HFFc6 (cell line): ENCODE data around the gene GRAMD1B. TPM values are rescaled to one million over a fixed set of nuclear protein-coding genes. Genes with fewer than 3 reads are reported as not detected.

ENCODE experiments used
- DNase-seq: peaks from one replicate; pipeline ENCODE4 v3.0.0-alpha.2; 2018
- H3K27ac Mint-ChIP-seq: 2 replicates; pipeline ENCODE4 v1.8.0; 2020; ENCODE audit warnings: mild to moderate bottlenecking, mixed read lengths
- H3K27me3 Mint-ChIP-seq: 2 replicates; pipeline ENCODE4 v1.8.0; 2021; ENCODE audit warnings: mild to moderate bottlenecking, moderate library complexity, mixed read lengths; ENCODE audit not compliant: insufficient read depth
- H3K36me3 Mint-ChIP-seq: 2 replicates; pipeline ENCODE4 v1.8.0; 2021; ENCODE audit warnings: low read depth, mixed read lengths
- H3K4me1 Mint-ChIP-seq: 2 replicates; pipeline ENCODE4 v1.8.0; 2020; ENCODE audit warnings: low read depth, mixed read lengths
- H3K4me3 Mint-ChIP-seq: 2 replicates; pipeline ENCODE4 v1.8.0; 2020; ENCODE audit warnings: mild to moderate bottlenecking, moderate library complexity, mixed read lengths
- H3K9me3 Mint-ChIP-seq: 2 replicates; pipeline ENCODE4 v1.8.0; 2020; ENCODE audit warnings: mild to moderate bottlenecking, mixed read lengths
- total RNA-seq, 6 experiments: library from RNA; stranded (reverse); fragmentation: NEBNext Ultra II Directional; extraction: Animal tissue kit (Norgen Biotek cat#: 25700); gene quantifications; 2 replicates in 1 of 6; 3 replicates in 5 of 6; pipeline ENCODE4 v1.2.3, GENCODE V29; 2021
- TF ChIP-seq, protein P1 (sequence below): fragments of 200-600 bp; sonication (generic); IDR thresholded peaks from 2 replicates; pipeline ENCODE4 v1.5.0; 2021; ENCODE audit warnings: antibody characterized with exemption, mild to moderate bottlenecking

The GRAMD1B gene
- total RNA-seq, 6 experiments from 2014 or later = 46.1 to 54.5 (median 51.3) TPM

DNA sequence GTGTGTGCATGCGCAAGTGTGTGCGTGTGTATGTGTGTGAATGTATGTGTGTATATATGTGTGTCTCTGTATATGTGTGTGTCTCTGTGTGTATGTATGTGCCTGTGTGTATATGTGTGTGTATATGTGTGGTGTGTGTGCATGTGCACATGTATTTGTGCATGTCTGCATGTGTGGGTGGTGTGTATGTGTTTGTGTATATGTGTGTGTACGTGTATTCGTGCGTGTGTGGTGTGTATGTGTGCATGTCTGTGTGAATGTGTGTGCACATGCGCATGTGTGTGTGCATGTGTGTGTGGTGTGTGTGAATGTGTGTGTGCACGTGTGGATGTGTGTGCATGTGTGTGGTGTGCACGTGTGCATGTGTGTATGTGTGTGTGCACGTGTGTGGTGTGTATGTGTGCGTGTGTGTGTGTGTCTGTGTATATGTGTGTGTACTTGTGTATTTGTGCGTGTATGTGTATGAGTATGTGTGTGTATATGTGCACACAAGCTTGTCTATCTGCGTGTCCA, 153.0 kb downstream of the GRAMD1B start:
- DNase-seq = no peak
- Mint-ChIP-seq H3K36me3 (peaks cover 12% of the 10 kb centered on the region; the same call in 1 of the 2 replicates), H3K4me1 (peaks cover 22% of the 10 kb centered on the region), H3K9me3 (no peaks in the 10 kb centered on the region), H3K27me3 (peaks cover 6% of the 10 kb centered on the region; the same call in 1 of the 2 replicates), H3K4me3 (no peak overlapping the region), H3K27ac (no peak overlapping the region)
- TF ChIP-seq, protein P1, sequence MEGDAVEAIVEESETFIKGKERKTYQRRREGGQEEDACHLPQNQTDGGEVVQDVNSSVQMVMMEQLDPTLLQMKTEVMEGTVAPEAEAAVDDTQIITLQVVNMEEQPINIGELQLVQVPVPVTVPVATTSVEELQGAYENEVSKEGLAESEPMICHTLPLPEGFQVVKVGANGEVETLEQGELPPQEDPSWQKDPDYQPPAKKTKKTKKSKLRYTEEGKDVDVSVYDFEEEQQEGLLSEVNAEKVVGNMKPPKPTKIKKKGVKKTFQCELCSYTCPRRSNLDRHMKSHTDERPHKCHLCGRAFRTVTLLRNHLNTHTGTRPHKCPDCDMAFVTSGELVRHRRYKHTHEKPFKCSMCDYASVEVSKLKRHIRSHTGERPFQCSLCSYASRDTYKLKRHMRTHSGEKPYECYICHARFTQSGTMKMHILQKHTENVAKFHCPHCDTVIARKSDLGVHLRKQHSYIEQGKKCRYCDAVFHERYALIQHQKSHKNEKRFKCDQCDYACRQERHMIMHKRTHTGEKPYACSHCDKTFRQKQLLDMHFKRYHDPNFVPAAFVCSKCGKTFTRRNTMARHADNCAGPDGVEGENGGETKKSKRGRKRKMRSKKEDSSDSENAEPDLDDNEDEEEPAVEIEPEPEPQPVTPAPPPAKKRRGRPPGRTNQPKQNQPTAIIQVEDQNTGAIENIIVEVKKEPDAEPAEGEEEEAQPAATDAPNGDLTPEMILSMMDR = no peak

DNA sequence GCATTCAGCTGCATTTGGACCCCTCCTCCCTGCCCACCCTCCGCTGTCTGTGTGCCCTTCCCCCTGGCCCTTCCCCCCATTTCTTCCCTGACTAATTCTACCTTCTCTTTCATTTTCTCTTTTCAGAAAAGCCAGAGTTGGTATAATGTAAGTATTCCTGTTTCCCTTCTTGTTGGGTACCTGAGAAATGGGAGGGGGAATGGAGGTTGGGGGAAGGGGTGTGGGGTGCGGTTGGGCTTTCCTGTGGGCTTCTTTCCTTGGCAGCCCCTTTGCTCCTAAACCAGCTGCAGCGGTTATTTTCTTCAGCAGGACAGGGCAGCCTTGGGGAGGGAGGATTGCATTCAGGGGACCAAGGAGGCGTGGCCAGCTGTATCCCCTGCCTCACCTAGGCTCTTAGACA, 154.1 kb downstream of the GRAMD1B start:
- Mint-ChIP-seq H3K4me3 (no peak overlapping the region), H3K27ac (no peak overlapping the region), H3K9me3 (no peaks in the 10 kb centered on the region), H3K36me3 (peaks cover 12% of the 10 kb centered on the region; the same call in 1 of the 2 replicates), H3K27me3 (peaks cover 2% of the 10 kb centered on the region; the same call in 1 of the 2 replicates), H3K4me1 (peaks cover 25% of the 10 kb centered on the region)
- no peak for DNase-seq
- TF ChIP-seq, protein P1 = no peak

DNA sequence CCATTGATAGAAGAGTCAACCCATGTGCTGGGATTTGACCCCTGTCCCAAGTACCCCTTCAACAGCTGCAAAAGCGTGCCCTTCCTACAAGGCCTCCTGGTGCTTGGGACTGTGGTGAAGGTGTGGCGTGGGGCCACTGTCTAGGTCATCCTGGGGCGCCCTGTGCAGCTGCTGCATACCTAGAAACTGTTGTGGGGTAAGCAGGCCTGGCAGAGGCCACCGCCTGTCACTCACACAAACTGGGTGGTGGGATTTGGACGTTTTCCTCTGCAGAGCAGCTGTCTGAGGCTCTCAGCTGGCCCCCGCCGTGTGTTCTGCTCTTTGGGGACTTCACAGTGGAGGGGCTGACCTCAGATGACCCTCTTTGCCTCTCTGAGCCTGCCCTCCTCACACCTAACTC, 154.7 kb downstream of the GRAMD1B start:
- no peaks in the 10 kb centered on the region for H3K9me3 Mint-ChIP-seq
- H3K36me3 Mint-ChIP-seq = peaks cover 12% of the 10 kb centered on the region; the same call in 1 of the 2 replicates
- peaks cover 29% of the 10 kb centered on the region for H3K4me1 Mint-ChIP-seq
- no peak for DNase-seq
- H3K27me3 Mint-ChIP-seq = peaks cover 2% of the 10 kb centered on the region; the same call in 1 of the 2 replicates
- no peak overlapping the region for H3K4me3 Mint-ChIP-seq
- H3K27ac Mint-ChIP-seq = no peak overlapping the region
- TF ChIP-seq, protein P1 = no peak

DNA sequence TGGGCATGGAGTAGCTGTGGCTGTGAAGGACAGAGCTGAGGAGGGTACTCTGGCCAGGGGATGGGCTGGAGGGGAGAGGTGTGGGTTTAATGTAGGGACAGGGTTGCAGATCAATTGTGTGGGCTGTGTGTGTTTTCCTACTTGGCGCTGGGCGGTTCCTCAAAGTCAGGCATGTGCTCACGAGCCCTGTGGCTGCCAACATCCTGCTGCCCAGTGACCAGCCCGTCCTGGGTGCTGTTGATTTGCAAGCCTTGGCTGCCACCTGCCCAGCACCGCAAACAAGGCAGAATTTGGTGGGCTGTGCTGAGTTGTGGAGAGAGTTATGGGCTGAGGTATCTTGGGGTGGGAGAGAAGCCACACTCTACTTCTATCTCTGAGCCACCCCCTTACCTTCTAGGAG, 155.1 kb downstream of the GRAMD1B start:
- no peak for DNase-seq
- peaks cover 34% of the 10 kb centered on the region for H3K4me1 Mint-ChIP-seq
- H3K4me3 Mint-ChIP-seq = no peak overlapping the region
- H3K9me3 Mint-ChIP-seq = no peaks in the 10 kb centered on the region
- H3K36me3 Mint-ChIP-seq = peaks cover 12% of the 10 kb centered on the region; the same call in 1 of the 2 replicates
- peaks cover 2% of the 10 kb centered on the region; the same call in 1 of the 2 replicates for H3K27me3 Mint-ChIP-seq
- no peak overlapping the region for H3K27ac Mint-ChIP-seq
- TF ChIP-seq, protein P1 = no peak

DNA sequence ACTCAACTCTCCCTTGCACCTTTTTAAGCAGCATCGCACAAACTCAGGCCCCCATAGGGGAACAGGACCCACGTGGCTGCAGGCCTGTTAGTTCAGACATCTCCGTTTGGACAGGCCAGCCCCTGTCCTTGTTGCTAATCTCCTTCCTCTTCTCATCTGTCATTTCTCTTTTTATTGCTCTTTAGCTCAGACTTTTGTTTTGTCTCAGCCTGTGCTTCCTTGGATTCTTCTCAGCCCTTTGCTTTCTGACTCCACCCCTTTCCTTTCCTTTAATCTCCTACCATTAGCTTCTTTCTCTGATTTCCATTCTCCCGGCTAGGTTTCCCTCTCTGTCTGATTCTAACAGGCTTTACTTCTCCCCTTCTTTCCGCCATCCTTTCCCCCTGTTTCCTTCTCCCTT, 155.6 kb downstream of the GRAMD1B start:
- Mint-ChIP-seq H3K36me3 (peaks cover 12% of the 10 kb centered on the region; the same call in 1 of the 2 replicates), H3K4me3 (no peak overlapping the region), H3K4me1 (peaks cover 35% of the 10 kb centered on the region), H3K9me3 (no peaks in the 10 kb centered on the region), H3K27ac (no peak overlapping the region), H3K27me3 (peaks cover 2% of the 10 kb centered on the region; the same call in 1 of the 2 replicates)
- TF ChIP-seq, protein P1 = no peak
- DNase-seq = no peak
